NK-92 (cell line): Measurements from ENCODE around the gene CCDC102B.
"Not testable (repeated sequence)": the region's sequence is repeated elsewhere in the genome, so short reads cannot be mapped to it uniquely, and the experiment has no call there.

Source experiments
- DNase-seq: peaks from one replicate; lab custom pipeline; 2025; ENCODE audit not compliant: unreplicated experiment; lab: John Stamatoyannopoulos, UW

CCDC102B gene

DNA sequence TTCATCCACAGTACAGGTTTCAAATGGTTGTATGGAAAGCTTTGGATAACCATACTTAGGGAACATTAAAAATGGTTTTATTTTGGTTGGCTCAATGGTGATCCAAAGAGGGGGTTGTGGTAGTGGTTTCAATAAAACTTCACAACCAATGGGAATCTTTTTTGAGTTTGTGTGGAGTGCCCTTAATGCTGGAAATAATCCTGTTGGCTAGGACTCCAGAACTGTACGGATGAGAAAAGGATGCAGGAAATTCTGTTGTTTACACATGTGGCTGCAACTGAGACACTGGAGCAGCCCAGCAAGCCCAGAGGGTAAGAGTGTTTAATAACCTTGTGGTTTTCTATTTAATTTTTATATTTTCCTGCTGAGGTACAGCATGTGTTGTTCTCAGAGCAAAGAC lies at the start of gene CCDC102B:
TSS of gene CCDC102B (plus strand) at position 210 of the 400 bp plus-strand sequence. CDS start 38,684 bp downstream, outside the sequence.
- no peak for DNase-seq

GRCh38 chr18:68757126-68757525 lies 40.8 kb upstream of the CCDC102B start:
- DNase-seq, result no peak

GRCh38 chr18:68759308-68759707 lies 38.6 kb upstream of the CCDC102B start:
- DNase-seq, result no peak

DNA sequence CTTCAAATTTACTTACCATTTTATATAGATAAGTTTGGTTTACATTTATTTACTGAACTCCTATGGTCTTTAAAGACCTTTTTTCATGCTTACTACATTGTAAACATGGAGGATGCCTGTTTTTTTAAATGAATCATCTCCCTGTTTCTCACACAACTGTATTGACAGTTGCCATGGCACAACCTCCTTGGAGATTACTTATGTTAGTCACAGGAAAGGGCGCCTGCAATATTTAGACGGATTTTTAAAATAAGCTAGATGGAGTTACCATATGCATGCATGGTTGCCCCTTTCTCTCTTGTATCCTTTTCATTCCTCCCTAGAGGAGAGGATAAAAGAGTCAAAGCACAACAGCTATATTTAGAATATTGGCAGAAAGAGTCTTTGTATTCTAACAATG lies 34.8 kb upstream of the CCDC102B start:
- no peak for DNase-seq

- no peak for DNase-seq
Measured at GRCh38 chr18:68764016-68764415, 33.9 kb upstream of the CCDC102B start.

DNA sequence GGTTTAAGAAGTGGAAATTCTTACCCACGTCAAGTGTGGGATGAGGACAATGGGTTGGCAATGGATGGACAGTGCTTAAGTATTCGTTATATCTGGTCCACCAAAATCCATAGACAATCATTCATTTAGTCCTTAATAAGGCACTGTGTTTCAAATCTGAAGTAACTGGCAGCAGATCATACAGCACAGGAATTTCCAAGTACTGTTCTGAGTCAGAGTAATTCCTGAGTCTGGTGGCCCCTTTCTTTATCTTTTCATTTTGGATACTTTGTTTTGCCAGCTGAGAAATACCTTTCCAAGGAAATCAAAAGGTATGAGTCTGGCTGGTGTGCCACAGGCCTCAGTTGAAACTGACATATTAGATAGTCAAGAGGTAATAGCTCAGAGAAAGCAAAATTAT lies 31.4 kb upstream of the CCDC102B start:
- no peak for DNase-seq

DNA sequence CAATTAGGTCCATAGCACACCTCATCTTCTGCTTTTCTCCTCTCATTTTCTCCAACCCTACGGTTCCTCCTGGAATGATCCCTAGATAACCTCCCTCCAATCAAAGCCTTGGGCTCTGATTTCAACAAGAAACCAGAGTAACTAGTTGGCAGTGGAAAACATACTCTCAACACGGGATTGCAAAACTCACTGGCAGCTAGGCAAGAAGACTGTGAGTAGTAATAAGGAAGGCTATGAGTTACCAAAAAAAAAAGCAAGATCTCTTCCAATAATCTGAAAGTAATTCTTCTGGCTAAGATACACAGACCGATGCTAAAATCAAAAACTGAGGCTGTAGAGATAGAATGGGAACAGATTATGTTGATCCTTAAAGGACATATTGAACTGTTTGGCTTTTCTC lies 28.4 kb upstream of the CCDC102B start:
- no peak for DNase-seq

- DNase-seq, result no peak
Measured at GRCh38 chr18:68772268-68772667, 25.6 kb upstream of the CCDC102B start.

DNA sequence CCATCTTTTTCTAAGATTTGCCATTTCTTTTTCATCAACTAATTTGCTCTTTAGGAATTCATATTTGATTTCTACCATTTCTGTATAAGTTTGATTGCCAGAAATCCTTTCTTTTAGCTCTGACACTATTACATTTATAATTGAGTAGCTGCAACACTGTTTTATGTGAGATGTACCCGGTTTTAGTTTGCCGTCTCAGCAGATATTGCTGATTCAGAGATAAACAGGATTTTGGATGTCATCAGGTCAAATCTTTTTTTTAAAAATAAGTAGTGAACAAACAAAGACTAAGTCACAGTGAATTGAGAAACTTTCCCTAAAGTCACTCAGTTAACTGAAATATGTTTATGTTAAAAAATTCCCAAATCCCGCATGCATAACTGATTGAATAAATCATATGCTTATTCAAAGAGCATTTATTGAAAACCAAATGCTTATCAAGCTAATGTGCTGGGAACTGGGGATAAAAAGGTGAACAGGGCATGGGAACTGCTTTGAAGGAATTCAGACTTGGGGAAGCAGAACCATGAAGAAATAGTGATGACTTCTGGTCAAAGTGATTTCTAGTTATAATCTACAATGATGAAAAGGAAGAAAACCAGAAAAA lies 19.5 kb upstream of the CCDC102B start:
- no peak for DNase-seq

GRCh38 chr18:68779169-68779568 lies 18.7 kb upstream of the CCDC102B start:
- DNase-seq, result no peak

DNA sequence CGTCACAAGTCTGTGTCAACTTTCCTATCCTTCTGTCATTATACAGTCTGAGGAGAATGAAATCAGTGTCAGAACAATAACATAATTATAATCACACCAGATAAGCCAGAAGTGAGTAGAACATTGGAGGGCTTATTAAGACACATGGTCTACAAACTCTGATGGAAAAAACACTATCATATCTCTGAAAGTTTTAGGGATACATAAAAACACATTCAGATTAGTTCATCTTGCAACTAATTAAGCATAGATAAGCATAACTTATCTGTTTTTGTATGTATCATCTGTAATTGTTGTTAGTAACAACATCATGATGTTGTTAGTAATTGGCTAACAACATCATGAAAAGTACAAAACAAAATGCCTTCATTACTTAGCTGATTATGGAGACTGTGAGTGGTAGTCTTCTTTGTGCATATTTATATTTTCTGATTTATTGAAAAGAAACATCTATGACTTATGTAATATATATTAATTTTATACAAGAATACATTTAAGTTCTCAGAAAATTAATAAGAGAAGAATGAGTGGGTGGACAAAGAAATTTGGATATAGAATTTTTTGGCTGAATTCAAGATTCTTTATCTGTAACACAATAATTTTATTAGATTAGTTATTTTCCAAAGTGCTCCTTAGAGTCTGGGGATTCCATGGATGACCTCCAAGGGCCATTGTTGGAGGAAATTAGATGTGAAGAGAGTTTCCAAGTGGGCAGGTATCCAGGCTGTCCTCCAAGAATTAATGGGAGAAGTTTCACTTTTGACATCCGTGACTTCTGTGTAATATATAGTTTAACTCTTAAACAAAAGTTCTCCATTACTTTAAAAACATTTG lies 16.9 kb upstream of the CCDC102B start:
- DNase-seq, result no peak

DNA sequence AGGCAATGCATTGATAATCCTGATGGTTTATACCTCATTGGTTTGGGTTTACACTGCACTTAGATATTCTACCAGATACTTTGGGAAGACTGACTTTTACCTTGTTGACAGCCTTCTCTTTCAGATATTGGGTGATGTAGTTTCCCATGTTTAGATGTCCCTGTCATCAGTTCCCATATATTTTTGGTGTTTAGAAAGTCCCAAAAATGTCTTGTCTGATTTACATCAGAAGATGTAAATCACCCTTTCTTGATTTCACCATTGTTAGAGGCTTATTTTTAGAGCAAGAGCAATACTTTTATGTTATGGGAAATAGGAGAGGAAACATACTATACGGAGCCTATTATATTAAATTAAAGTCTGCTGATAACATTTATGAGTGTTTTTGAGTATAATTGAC lies 14.4 kb upstream of the CCDC102B start:
- no peak for DNase-seq

DNA sequence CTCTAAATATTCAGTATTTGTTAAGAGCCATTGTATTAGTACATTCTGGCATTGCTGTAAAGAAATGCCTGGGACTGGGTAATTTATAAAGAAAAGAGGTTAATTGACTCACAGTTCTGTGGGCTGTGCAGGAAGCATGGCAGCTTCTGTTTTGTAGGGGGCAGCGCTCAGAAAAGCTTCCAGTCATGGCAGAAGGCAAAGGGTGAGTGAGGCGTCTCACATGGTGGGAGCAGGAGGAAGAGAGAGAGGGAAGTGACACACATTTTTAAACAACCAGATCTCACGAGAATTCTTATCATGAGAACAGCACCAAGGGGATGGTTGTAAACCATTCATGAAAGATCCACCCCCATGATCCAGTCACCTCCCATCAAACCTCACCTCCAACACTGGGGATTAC lies 13.8 kb upstream of the CCDC102B start:
- DNase-seq, result no peak

DNA sequence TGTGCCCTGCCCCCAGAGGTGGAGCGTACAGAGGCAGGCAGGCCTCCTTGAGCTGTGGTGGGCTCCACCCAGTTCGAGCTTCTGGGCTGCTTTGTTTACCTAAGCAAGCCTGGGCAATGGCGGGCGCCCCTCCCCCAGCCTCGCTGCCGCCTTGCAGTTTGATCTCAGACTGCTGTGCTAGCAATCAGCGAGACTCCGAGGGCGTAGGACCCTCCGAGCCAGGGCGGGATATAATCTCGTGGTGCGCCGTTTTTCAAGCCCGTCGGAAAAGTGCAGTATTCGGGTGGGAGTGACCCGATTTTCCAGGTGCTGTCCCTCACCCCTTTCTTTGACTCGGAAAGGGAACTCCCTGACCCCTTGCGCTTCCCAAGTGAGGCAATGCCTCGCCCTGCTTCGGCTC lies 7.6 kb upstream of the CCDC102B start:
- not testable (repeated sequence) for DNase-seq

- no peak for DNase-seq
Measured at GRCh38 chr18:68791801-68792200, 6.1 kb upstream of the CCDC102B start.

GRCh38 chr18:68793951-68794350 lies 3.9 kb upstream of the CCDC102B start:
- DNase-seq, result no peak

DNA sequence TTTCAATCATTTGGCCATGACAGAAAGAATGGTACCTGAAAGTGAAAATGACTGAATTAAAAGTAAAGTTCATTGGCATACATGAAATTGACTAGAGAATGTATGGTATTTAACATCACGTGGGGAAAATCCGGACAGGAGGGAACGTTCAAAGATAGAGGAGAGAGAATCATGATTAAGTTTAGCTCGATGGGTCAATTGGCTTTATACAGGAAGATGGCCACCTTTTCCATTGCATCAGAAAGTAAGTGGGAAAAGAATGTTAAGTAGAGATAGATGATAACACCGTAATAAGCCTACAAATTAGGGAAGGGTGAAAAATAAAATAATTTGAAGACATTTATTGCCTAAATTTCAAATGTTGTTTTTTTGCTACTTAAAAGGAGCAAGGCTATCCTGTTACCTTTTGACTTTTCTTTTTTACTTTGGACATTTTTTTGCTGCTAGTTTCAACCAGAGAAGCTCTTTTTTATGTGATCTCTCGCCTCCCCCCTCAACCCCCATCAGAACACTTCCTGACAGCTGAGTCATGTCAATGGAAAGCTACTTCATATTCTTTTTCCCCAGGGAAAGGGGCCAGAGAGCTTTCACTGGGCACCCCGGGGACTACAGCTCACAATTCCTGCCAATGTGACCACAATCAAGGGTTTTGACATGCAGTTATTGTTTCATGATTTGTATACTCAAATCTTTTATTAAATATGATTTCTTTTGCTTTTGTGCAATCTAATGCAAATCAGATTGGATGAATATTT lies 767 bp upstream of the CCDC102B start:
- DNase-seq, result no peak

- DNase-seq, result no peak
Measured at GRCh38 chr18:68800075-68800474, 2.2 kb downstream of the CCDC102B start.

GRCh38 chr18:68803356-68803755 lies 5.5 kb downstream of the CCDC102B start:
- no peak for DNase-seq

DNA sequence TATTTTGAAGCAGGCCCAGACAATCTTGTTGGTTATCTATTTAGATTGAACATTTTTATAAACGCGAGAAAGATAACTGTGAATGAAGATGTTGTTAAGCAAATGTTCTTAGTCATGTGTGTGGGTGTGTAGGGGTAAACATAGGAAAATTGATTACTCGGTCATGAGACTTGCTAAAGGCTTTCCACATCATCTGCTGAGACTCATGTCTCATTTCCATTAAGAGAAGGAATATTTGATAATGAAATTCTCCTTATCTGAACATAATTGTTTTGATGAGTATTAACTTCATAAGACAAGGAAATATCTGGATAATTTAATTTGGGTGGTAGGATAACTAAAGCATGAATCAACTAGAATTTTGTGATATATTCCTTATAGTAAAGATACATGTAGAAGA lies 19.7 kb downstream of the CCDC102B start:
- no peak for DNase-seq

DNA sequence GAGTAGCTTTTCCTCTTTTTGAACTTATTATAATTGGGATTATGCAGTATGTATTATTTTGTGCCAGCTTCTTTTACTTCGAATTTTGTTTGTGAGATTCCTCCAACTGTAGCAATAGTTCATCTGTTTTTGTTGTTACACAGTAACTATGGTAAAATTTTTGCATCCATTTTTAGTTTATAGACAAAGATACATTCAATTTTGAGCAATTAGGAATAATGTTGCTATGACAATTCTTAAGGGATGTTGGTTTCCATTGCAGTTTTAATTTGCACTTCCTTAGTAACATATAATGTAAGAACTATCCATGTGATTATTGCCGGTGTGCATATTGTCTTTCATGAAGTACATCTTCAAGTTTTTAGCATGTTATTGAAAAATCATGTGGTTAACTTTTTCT lies 20.7 kb downstream of the CCDC102B start:
- no peak for DNase-seq

DNA sequence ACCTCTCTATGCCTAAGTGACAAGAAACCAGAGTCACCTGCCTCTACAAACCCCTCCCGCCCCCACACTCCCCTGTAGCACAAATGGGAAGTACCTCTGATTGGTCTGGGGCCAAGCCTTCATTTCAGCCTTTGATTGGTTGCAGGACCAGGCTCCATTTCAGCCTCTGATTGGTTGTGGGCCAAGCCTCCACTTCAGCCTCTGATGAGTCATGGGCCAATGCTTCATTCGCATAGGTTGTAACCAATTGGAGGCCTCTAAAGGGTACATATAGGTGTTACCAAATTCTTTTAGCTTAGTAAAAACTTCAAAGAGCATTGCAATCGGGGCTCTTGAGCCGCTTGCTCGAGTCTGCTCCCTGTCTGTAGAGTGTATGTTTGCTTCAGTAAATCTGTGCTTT lies 25.0 kb downstream of the CCDC102B start:
- DNase-seq, result no peak
